B cell (primary cell): ENCODE results near the gene LPIN2. TPM values are rescaled to one million over a fixed set of nuclear protein-coding genes. Genes with fewer than 3 reads are reported as not detected.

Source experiments
- ATAC-seq: fragments of 200-7000 bp; cut with Tn5 transposase; one replicate; pipeline ENCODE4 v1.10.0; 2021; ENCODE audit warnings: low read depth, mild to moderate bottlenecking, moderate number of reproducible peaks, moderate library complexity
- CTCF ChIA-PET: fragments of 350-600 bp; sonication (Branson Sonifier 250); formaldehyde crosslinking; loops from one replicate; lab custom pipeline; 2021; ENCODE audit warnings: antibody characterized with exemption, inconsistent platforms; lab: Charles Lee
- POLR2A ChIA-PET: fragments of 350-600 bp; sonication (Branson Sonifier 250); formaldehyde crosslinking; loops from one replicate; lab custom pipeline; 2021; ENCODE audit warnings: antibody characterized with exemption; lab: Charles Lee
- DNase-seq: peaks from one replicate; pipeline ENCODE4 v3.0.0; 2013
- H2AFZ ChIP-seq: 2 replicates; pipeline ENCODE4 v1.6.1; 2012; ENCODE audit warnings: mild to moderate bottlenecking, low read depth, low read length; ENCODE audit not compliant: insufficient read depth, poor library complexity, severe bottlenecking
- H3K27ac ChIP-seq, 2 donors: 1 replicate in 1 of 2; 2 replicates in 1 of 2; pipeline ENCODE4 v1.5.1; 2012 to 2013; ENCODE audit warnings: low read length in 2 of 2, mild to moderate bottlenecking in 2 of 2, moderate library complexity in 1 of 2
- H3K27me3 ChIP-seq, 4 experiments: fragments of 200-600 bp in 1 of 4; sonication (generic) in 1 of 4; replicated peaks in 1 of 4; 1 replicate in 2 of 4; 2 replicates in 2 of 4; pipeline versions ENCODE4 v1.6.1 to v1.7.0; 2013 to 2016; ENCODE audit warnings: low read length in 3 of 4, mild to moderate bottlenecking in 2 of 4, mixed read lengths in 1 of 4, moderate library complexity in 1 of 4; ENCODE audit not compliant: insufficient read depth in 4 of 4, control insufficient read depth in 3 of 4; ENCODE audit errors: control extremely low read depth in 1 of 4
- H3K36me3 ChIP-seq, 2 experiments: replicated peaks in 1 of 2; 1 replicate in 1 of 2; 2 replicates in 1 of 2; pipeline versions ENCODE4 v1.6.1 to v1.7.1; 2013; ENCODE audit warnings: low read length in 1 of 2; ENCODE audit not compliant: insufficient read depth in 2 of 2, control insufficient read depth in 1 of 2; ENCODE audit errors: control extremely low read depth in 1 of 2, extremely low read depth in 1 of 2
- H3K4me1 ChIP-seq, 2 donors: fragments of 200-600 bp in 1 of 2; sonication (generic) in 1 of 2; 1 replicate in 1 of 2; 2 replicates in 1 of 2; pipeline versions ENCODE4 v1.5.1 to v1.6.1; 2013 to 2017; ENCODE audit warnings: low read length in 2 of 2; ENCODE audit not compliant: control insufficient read depth in 2 of 2, insufficient read depth in 2 of 2
- H3K4me2 ChIP-seq: replicated peaks from 2 replicates; pipeline ENCODE3; 2012; ENCODE audit warnings: mild to moderate bottlenecking, low read depth, low read length; ENCODE audit not compliant: poor library complexity, severe bottlenecking
- H3K4me3 ChIP-seq, 5 experiments: fragments of 200-600 bp in 1 of 5; sonication (generic) in 1 of 5; 1 replicate in 3 of 5; 2 replicates in 2 of 5; pipeline versions ENCODE4 v1.5.1 to v1.7.0; 2011 to 2016; ENCODE audit warnings: low read length in 4 of 5, mild to moderate bottlenecking in 4 of 5, low read depth in 2 of 5, control low read depth in 1 of 5, moderate library complexity in 1 of 5; ENCODE audit not compliant: insufficient read depth in 1 of 5; ENCODE audit errors: control extremely low read depth in 1 of 5, extremely low read depth in 1 of 5
- H3K79me2 ChIP-seq: fragments of 200-600 bp; sonication (generic); one replicate; pipeline ENCODE4 v1.6.0; 2016; ENCODE audit warnings: low read length; ENCODE audit not compliant: control insufficient read depth, insufficient read depth
- H3K9ac ChIP-seq: fragments of 200-600 bp; sonication (generic); 2 replicates; pipeline ENCODE4 v1.6.1; 2017; ENCODE audit warnings: mild to moderate bottlenecking, low read length, moderate library complexity
- H3K9me3 ChIP-seq, 3 donors: one replicate each; pipeline versions ENCODE4 v1.6.1 to v1.7.1; 2013; ENCODE audit warnings: low read length in 2 of 3; ENCODE audit not compliant: control insufficient read depth in 2 of 3, insufficient read depth in 1 of 3; ENCODE audit errors: control extremely low read depth in 1 of 3
- H4K20me1 ChIP-seq: 2 replicates; pipeline ENCODE4 v1.6.0; 2012; ENCODE audit warnings: mild to moderate bottlenecking, low read length; ENCODE audit not compliant: insufficient read depth, control insufficient read depth, poor library complexity, severe bottlenecking
- H3K27ac Mint-ChIP-seq: one replicate; pipeline ENCODE4 v1.8.0; 2021; ENCODE audit warnings: mixed read lengths
- H3K27me3 Mint-ChIP-seq: one replicate; pipeline ENCODE4 v1.8.0; 2021; ENCODE audit warnings: mixed read lengths
- H3K4me1 Mint-ChIP-seq: one replicate; pipeline ENCODE4 v1.8.0; 2021; ENCODE audit warnings: mixed read lengths
- H3K4me3 Mint-ChIP-seq: one replicate; pipeline ENCODE4 v1.8.0; 2021; ENCODE audit warnings: mixed read lengths
- H3K9me3 Mint-ChIP-seq: one replicate; pipeline ENCODE4 v1.8.0; 2022; ENCODE audit warnings: mixed read lengths; ENCODE audit not compliant: insufficient read depth
- CTCF ChIP-seq: fragments of 200-600 bp; IDR thresholded peaks from one replicate; pipeline ENCODE4 v1.8.0; 2022; ENCODE audit warnings: antibody characterized with exemption, mild to moderate bottlenecking
- EZH2 ChIP-seq: IDR thresholded peaks from 2 replicates; pipeline ENCODE4 v1.6.1; 2012; ENCODE audit warnings: borderline replicate concordance, low read depth, mild to moderate bottlenecking, moderate library complexity, low read length; ENCODE audit not compliant: insufficient read depth, poor library complexity, severe bottlenecking
- WGBS: methylation state at CpG from one replicate; pipeline ENCODE4 v1.1.5; 2013; ENCODE audit warnings: missing lambda C conversion rate; ENCODE audit not compliant: insufficient coverage; 5-methylcytosine and 5-hydroxymethylcytosine counted together
- intact Hi-C: fragments of 100-400 bp; cut with micrococcal nuclease; formaldehyde crosslinking; loops from one replicate; pipeline ENCODE4 v1.10.0; 2022
- polyA plus RNA-seq: library from polyadenylated mRNA; depleted of rRNA; stranded (reverse); fragments of >200 nt; gene quantifications from 2 replicates; pipeline ENCODE4 v1.2.3, GENCODE V29; 2012
- total RNA-seq, 2 donors: library from RNA; stranded (reverse); fragments of 120-200 nt in 1 of 2; gene quantifications; 1 replicate in 1 of 2; 2 replicates in 1 of 2; pipeline versions ENCODE4 v1.2.3 to v1.2.4, GENCODE V29; 2013 to 2022

Gene LPIN2
- total and polyA plus RNA-seq, 2 donors (not counting 1 experiment from before 2014, with no cell fraction given): 8.0 to 31.0 TPM

- intact Hi-C loops: no loop called here
Measured at GRCh38 chr18:3046216-3046808, 33.4 kb upstream of the LPIN2 start.

More at GRCh38 chr18:3046216-3046808, 33.4 kb upstream of the LPIN2 start:
- H4K20me1 ChIP-seq: no peaks in the 10 kb centered on the region
- H3K27me3 ChIP-seq: no peaks in the 10 kb centered on the region
- WGBS: 90% methylated on average over 3 of the region's 4 CpGs
- H3K79me2 ChIP-seq: no peaks in the 10 kb centered on the region
- no peaks in the 10 kb centered on the region for H3K9me3 ChIP-seq
- H3K4me1 Mint-ChIP-seq: peaks cover 4% of the 10 kb centered on the region
- DNase-seq (no peak), ATAC-seq (no peak)
- H3K36me3 ChIP-seq: no peaks in the 10 kb centered on the region
- H3K27ac ChIP-seq: no peak overlapping the region
- H3K4me3 ChIP-seq: no peak overlapping the region
- H3K4me2 ChIP-seq: no peak overlapping the region
- TF ChIP-seq EZH2 (no peak), CTCF (no peak)
- no peak overlapping the region for H3K4me3 Mint-ChIP-seq
- H3K4me1 ChIP-seq: no peaks in the 10 kb centered on the region
- H3K9me3 Mint-ChIP-seq: no peaks in the 10 kb centered on the region
- H3K27me3 Mint-ChIP-seq: peaks cover 12% of the 10 kb centered on the region
- H3K27ac Mint-ChIP-seq: no peak overlapping the region
- no peak overlapping the region for H3K9ac ChIP-seq
- CTCF ChIA-PET: interaction anchor here (0.6 to 2.0 kb wide), 3 partner anchors 16 to 59 kb away, joined by 3 to 9 read pairs (median 4); no protein-coding TSS in a partner anchor
- no peak overlapping the region for H2AFZ ChIP-seq
- POLR2A ChIA-PET: no interaction called here
